Measurements from ENCODE around the gene FBXO45. TPM values are rescaled to one million over a fixed set of nuclear protein-coding genes. Genes with fewer than 3 reads are reported as not detected.
"Not testable (repeated sequence)": the region's sequence is repeated elsewhere in the genome, so short reads cannot be mapped to it uniquely, and the experiment has no call there.

The FBXO45 gene
- total RNA-seq, 1 donor from 2014 or later: 8.2 TPM

DNA sequence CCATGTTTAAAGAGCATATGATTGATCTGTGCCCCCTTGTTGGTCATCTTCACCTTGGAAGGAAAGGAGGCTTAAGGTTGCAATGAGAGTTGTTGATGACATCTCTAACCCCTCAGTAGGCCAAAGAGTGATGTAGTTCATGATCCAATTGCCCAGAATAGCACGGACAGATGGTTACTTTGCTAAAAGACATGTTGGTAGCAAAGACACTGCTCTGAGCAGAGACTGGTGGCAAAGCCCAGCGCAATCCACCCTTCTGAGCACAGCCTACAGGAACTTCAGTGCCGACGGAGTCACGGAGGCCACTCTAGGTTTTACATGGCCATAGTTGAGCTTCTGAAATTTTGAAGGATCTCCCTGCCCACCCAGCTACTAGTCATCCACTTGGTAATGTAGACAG, 21.8 kb downstream of the FBXO45 start:
- Histone ChIP-seq H3K27me3 (no peaks in the 10 kb centered on the region), H3K4me3 (no peak overlapping the region), H3K27ac (no peak overlapping the region), H3K9me3 (no peaks in the 10 kb centered on the region), H3K4me1 (no peaks in the 10 kb centered on the region), H3K36me3 (peaks cover 7% of the 10 kb centered on the region)
- DNase-seq (no peak), ATAC-seq (no peak)
- TF ChIP-seq, protein P1, sequence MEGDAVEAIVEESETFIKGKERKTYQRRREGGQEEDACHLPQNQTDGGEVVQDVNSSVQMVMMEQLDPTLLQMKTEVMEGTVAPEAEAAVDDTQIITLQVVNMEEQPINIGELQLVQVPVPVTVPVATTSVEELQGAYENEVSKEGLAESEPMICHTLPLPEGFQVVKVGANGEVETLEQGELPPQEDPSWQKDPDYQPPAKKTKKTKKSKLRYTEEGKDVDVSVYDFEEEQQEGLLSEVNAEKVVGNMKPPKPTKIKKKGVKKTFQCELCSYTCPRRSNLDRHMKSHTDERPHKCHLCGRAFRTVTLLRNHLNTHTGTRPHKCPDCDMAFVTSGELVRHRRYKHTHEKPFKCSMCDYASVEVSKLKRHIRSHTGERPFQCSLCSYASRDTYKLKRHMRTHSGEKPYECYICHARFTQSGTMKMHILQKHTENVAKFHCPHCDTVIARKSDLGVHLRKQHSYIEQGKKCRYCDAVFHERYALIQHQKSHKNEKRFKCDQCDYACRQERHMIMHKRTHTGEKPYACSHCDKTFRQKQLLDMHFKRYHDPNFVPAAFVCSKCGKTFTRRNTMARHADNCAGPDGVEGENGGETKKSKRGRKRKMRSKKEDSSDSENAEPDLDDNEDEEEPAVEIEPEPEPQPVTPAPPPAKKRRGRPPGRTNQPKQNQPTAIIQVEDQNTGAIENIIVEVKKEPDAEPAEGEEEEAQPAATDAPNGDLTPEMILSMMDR (IDR thresholded peaks at IDR 0.05): no peak
- intact Hi-C loops (cut with DNase I): no loop called here

DNA sequence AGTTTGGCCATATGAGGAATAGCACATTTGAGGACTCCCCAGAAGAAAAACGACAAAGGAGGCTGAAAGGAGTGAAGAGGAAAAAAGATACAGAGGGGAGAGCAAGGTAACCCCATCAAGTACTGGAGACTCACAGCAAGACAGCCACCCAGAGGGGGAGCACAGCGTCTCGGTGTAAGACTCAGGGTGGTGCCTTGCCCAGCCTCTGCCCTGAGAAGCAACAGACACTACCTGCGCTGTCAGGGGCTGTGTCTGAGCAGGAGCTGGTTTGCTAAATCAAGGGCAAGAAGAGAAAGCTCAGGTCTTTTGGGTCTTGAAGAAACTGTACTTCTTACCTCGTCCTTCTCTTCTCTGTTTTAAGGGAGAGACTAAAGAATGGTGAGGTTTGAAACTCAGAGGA, 27.9 kb downstream of the FBXO45 start:
- TF ChIP-seq, protein P1 (IDR thresholded peaks at IDR 0.05): no peak
- DNase-seq: no peak
- no peak for ATAC-seq
- no peaks in the 10 kb centered on the region for H3K9me3 ChIP-seq
- no peak overlapping the region for H3K4me3 ChIP-seq
- H3K27ac ChIP-seq: no peak overlapping the region
- no peaks in the 10 kb centered on the region for H3K4me1 ChIP-seq
- H3K36me3 ChIP-seq: no peaks in the 10 kb centered on the region
- no peaks in the 10 kb centered on the region for H3K27me3 ChIP-seq
- intact Hi-C loops (cut with DNase I): no loop called here

DNA sequence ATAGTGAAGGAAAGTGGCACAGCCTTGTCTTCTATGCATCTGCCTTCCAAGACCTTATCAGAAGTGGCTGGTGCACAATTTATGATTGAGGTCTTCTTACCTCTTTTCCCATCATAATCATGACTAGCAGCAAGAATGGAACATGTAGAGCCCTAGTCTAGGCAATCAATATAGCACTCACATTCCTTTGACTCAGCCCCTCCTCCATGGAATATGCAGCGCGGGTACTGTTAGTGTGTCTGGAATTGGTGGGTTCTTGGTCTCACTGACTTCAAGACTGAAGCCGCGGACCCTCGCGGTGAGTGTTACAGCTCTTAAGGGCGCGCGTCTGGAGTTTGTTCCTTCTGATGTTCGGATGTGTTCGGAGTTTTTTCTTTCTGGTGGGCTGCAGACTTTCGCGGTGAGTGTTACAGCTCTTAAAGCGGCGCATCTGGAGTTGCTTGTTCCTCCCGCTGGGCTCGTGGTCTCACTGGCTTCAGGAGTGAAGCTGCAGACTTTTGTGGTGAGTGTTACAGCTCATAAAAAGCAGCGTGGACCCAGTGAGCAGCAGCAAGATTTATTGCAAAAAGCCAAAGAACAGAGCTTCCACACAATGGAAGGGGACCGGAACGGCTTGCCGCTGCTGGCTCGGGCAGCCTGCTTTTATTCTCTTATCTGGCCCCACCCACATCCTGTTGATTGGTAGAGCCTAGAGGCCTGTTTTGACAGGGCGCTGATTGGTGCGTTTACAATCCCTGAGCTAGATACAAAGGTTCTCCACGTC, 29.7 kb downstream of the FBXO45 start:
- DNase-seq; ATAC-seq; intact Hi-C loops (cut with DNase I); H3K36me3 ChIP-seq; H3K9me3 ChIP-seq; H3K27me3 ChIP-seq; H3K4me1 ChIP-seq; H3K4me3 ChIP-seq; H3K27ac ChIP-seq: not testable (repeated sequence)

DNA sequence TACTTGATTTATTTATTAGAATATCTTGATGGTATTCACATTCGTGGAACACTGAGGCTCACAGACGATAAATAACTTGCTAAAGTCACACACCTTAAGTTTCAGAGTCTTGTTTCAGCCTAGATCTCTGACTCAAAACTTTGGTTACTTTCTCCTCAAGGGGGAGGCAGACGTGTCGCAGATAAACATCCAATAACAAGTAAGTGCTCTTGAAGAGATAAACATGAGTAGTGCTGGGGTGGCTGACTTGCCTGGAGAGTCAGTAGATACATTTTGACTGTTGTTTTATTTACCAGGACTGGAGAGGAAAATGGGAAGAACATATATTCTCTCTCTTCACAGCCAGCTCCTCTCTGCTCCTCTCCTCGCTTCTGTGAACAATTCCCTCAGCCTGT, 31.3 kb downstream of the FBXO45 start:
- Histone ChIP-seq H3K36me3 (no peaks in the 10 kb centered on the region), H3K4me1 (no peaks in the 10 kb centered on the region), H3K9me3 (no peaks in the 10 kb centered on the region), H3K27ac (no peak overlapping the region), H3K27me3 (no peaks in the 10 kb centered on the region), H3K4me3 (no peak overlapping the region)
- intact Hi-C loops (cut with DNase I): no loop called here
- DNase-seq (no peak), ATAC-seq (no peak)
- TF ChIP-seq, protein P1 (IDR thresholded peaks at IDR 0.05): no peak

DNA sequence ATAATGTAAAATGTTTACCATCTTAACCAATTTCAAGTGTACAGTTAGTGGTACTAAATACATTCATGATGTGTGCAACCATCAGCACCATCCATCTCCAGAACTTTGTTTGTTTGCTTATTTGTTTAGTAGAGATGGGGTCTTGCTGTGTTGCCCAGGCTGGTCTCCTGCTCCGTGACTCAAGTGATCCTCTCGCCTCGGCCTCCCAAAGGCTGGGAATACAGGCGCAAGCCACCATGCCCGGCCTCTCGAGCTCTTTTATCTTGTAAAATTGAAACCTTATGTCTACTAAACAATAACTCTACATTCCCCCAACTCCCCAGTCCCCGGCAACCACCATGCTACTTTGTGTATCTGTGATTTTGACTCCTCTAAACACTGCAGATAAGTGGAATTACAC, 31.9 kb downstream of the FBXO45 start:
- TF ChIP-seq, protein P1 (IDR thresholded peaks at IDR 0.05): no peak
- no peak overlapping the region for H3K27ac ChIP-seq
- no peaks in the 10 kb centered on the region for H3K9me3 ChIP-seq
- no peak for ATAC-seq
- no peaks in the 10 kb centered on the region for H3K36me3 ChIP-seq
- H3K4me1 ChIP-seq: no peaks in the 10 kb centered on the region
- no peak for DNase-seq
- no peak overlapping the region for H3K4me3 ChIP-seq
- intact Hi-C loops (cut with DNase I): no loop called here
- no peaks in the 10 kb centered on the region for H3K27me3 ChIP-seq

DNA sequence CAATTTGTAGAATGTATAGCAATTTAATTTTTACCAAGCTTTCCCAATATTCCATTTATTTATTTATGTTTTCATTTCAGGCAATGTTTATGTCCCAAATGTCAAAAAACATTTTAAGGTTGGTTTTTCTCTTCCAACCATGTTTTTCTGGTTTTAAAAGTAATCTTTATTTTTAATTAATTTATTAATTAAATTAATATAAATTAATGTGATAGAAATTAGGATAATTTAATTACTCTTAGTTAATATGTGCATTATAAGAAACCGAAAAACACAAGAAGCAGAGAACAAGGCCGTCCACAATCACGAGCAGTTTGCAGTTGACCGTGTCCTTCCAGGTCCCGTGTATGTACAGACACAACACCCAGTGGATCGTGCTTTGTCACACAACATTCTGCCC, 34.2 kb downstream of the FBXO45 start:
- no peak for DNase-seq
- no peaks in the 10 kb centered on the region for H3K27me3 ChIP-seq
- H3K4me3 ChIP-seq: no peak overlapping the region
- H3K9me3 ChIP-seq: no peaks in the 10 kb centered on the region
- no peaks in the 10 kb centered on the region for H3K36me3 ChIP-seq
- intact Hi-C loops (cut with DNase I): no loop called here
- H3K27ac ChIP-seq: no peak overlapping the region
- no peak for ATAC-seq
- H3K4me1 ChIP-seq: no peaks in the 10 kb centered on the region
- TF ChIP-seq, protein P1 (IDR thresholded peaks at IDR 0.05): no peak
